GM18909 (cell line): Measurements from ENCODE around the gene SECTM1.

Experiments used
- ATAC-seq: cut with Tn5 transposase; IDR thresholded peaks from one replicate; pipeline ENCODE4 v1.9.1; 2021; ENCODE audit warnings: mild to moderate bottlenecking; ENCODE audit not compliant: unreplicated experiment, poor library complexity

The SECTM1 gene

DNA sequence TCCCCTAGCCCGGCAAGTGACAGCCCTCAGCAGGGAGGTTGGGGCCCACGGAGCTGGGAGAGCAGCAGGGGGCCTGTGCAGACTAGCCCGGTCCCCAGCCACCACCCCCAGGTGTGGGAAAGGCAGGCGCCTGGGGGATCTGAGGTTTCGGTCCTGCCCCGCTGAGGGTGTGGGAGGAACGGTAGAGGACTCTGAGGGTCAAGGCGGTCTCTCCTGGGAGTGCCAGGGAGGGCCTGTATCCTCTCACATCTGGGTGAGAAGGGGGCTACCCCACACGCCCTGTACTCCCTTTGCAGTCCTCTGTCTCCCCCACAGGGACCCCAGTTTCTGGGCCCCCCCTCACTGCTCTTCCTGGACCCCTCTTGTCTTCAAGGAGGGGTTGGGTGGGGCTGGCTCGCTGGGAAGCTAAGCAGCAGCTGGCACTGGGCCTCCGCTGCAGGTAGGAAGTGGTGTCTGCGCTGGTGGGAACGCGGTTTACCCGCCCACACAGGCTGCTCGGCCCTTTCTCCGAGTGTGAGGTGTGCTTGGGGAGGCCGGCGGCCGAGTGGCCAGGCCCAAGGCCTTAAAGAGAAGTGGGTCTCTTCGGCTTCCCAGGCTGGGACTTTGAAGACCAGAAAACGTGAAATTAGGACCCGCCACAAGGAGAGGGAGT is 31.5 kb downstream of the SECTM1 start:
- no peak for ATAC-seq

- ATAC-seq, result no peak
Observed at GRCh38 chr17:82301300-82301915, 32.2 kb downstream of the SECTM1 start.

DNA sequence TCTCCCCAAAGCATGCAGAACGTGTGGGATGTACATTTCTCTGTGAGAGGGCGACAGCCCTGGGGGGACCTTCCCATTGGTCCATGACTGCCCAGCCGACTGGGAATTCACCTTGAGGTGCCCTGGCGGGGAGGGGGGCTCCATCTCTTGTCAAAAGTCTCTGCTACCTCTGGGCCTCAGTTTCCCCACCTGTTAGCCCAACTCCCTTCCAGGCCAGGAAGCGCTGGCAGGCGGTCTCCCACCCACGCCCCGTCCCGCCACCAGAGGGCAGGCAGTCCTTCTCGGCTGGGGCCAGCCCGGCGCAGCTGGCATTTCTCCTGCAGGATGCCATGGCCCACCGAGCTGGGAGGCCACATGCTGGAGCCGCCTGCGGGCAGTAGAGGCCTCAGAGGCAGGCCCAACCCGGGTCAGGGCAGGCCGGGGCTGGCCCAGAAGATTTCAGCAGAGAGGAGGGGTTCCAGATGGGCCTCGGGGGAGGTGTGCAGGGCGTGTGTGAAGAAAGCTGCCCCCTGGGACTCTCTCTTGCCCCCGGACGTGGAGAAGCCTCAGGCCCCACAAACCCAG is 32.8 kb downstream of the SECTM1 start:
- no peak for ATAC-seq

- ATAC-seq, result no peak
Observed at GRCh38 chr17:82300228-82300627, 33.3 kb downstream of the SECTM1 start.

DNA sequence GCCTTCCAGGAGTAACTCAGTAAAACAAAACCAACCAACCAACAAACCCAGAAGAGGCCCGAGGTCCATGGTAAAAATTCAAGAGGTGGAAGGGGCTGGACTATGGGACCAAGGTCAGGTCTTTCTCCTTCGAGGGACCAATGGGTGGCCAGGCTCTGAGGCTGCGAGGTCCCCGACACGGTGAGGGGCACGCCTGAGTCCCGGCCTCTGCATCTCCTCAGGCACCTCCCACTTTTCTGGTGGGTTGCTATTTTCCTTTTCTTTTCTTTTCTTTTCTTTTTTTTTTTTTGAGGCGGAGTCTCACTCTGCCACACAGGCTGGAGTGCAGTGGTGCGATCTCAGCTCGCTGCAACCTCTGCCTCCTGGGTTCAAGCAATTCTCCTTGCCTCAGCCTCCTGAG is 34.1 kb downstream of the SECTM1 start:
- no peak for ATAC-seq

- ATAC-seq, result no peak
Observed at GRCh38 chr17:82298538-82299421, 34.8 kb downstream of the SECTM1 start.

DNA sequence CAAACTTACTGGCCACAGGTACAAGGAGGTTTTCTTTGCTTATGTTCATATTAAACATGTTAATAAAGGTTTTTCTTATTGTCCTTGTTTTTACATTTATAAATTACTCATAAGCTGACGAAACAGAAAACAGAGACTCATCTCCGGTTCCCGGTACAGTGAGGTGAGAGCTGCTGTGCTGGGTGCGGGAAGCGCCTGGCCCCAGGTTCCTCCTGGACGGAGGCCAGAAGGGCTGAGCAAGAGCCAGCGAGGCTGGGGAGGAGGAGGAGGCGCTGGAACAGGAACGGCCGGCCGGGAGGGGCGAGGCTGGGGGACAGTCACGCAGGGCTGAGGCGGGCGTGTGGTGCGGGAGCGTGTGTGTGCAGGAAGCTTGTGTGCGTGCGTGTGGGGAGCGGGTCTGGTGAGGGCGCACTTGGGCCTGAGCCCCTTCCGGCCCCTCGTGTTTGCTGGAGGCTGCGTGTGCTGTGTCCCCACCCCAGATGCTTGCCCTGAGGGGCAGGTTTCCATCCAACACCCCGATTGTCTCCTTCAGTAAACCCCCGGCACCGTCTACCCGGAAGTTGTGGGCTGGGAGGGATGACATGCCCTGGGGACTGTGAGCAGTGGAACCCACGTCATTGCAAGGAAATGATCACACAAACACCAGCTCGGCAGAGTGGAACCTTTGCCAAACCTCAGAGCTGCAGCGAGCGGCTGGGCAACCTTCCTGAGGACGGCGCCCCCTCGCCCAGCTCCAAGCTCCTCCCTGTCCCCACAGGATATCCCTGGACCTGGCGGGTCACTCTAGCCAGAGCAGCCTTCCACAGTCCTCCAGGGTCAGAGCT is 35.6 kb downstream of the SECTM1 start:
- ATAC-seq, result peak; percentile 54

- ATAC-seq, result peak; percentile 22
Observed at GRCh38 chr17:82297280-82297713, 36.3 kb downstream of the SECTM1 start.

DNA sequence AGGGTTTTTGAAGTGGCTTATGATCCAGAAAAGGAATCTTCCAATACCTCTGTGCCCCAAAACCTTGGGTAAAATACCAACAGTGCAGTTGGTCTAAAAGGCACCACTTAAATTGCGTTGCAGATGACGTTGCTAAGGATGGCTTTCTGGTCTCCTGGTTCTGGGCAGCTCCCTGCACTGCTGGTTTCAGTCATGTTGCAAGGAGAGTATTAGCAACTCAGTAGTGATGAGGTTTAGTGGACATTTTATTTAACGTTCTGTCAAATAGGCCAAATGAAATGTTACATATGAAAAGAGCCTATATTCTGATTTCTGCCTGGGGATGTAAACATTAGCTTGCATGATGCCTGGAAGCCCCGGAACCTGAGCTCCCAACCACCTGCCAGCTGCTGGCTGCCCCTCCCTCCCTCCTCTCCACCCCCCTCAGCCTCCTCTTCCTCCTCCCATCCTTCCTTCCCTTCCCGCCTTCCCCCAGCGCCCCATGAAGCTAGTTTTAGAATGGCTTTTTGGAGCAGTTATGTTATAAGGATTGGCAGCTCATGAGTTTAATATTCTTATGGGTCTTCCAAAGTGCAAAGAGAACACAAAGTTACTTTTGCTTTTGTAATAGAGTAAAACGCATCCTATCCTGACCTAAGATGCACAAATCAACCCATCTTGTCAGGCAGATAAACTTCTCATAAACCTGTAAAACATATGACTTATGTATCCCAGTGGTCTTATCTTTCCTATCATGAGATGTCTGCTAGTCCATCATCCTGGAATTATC is 36.9 kb downstream of the SECTM1 start:
- no peak for ATAC-seq

DNA sequence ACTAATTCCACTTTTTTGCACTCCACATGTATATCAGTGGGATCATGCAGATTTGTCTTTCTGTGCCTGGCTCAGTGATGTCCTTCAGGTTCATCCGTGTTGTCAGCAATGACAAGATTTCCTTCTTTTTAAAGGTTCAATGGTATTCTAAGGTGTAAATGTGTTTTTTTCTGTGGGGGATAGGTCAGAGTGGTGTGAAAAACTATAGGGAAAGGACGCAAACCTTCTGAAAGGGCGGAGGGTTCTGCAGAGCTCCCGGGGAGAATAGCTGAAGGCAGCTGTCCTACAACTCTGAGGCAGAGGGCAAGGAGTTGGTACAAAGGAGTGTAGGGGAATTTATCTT is 38.1 kb downstream of the SECTM1 start:
- no peak for ATAC-seq

GRCh38 chr17:82294064-82294773 is 39.3 kb downstream of the SECTM1 start:
- ATAC-seq, result no peak

DNA sequence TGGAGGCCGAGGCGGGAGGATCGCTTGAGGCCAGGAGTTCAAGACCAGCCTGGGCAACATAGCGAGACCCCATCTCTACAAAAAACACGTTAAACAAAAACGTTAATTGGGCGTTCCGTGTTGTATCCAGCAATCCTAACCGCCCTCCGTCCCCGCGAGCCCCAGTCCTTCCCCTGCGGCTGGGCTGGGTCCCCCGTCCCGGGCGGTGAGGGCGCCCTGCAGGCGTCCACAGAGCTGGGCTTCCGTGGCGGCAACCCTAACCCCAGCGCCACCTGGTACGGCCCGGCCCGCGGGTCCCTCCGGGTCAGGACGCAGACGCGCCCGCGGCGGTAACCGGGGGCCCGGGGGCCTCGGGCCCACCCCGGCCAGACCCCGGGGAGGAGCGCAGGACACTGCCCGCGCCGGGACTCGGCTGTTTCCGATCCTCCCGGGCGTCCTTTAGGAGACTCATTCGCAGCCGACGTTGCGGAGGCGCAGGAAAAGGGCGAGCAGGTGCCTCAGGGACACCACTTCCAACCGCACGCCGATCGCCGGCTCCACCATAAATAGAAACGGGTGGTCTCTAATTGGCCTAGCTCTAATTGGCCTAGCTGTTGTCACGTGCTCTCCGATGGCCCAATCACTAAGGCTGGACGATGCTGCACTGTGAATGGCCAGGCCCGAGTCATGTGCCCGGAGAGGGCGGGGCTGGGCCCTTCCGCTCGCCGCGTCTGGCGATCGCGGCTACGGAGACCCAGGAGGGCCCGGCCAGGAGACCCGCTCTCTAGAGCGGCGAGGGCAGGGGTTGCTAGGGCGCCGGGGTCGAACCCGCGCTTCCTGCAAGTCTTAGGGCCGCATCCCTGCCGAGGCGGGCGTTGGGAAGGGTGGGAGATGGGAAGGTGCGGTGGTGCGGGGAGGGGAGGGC is 41.1 kb downstream of the SECTM1 start:
- ATAC-seq, result peak; percentile 94

- ATAC-seq, result no peak
Observed at GRCh38 chr17:82291582-82292250, 41.9 kb downstream of the SECTM1 start.

DNA sequence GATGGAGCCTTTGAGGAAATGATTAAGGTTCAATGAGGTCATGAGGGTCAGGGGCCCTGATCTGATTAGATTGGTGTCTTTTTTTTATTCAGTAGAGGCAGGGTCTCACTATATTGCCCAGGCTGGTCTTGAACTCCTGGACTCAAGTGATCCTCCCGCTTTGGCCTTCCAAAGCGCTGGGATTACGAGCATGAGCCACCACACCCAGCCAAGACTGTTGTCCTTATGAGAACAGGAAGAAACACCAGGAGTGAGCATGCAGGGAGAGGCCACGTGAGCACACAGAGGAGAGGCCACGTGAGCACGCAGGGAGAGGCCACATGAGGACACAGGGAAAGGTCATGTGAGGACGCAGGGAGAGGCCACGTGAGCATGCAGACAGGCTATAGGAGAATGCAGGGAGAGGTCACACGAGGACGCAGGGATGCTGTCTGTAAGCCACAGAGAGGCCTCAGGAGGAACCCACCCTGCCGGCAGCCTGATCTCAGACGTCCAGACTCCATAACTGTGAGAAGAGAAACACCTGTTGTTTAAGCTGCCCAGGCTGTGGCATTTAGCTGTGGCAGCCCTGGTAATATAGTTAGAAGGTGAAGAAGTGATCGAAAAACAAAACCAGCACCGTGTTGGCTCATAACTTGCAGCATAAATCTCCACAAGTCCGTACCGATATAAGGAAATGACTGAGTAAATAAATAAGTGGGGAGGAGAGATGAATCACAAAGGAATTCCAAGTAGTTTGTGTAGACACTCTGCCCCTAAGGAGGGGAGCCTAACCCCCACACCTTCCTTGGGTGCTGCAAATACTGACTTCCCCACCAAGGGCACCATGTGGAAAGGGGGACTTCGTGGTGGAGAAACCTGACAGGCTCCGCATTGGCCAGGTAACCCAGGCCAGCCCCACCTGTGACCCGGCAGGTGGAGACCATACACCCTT is 45.4 kb downstream of the SECTM1 start:
- no peak for ATAC-seq

DNA sequence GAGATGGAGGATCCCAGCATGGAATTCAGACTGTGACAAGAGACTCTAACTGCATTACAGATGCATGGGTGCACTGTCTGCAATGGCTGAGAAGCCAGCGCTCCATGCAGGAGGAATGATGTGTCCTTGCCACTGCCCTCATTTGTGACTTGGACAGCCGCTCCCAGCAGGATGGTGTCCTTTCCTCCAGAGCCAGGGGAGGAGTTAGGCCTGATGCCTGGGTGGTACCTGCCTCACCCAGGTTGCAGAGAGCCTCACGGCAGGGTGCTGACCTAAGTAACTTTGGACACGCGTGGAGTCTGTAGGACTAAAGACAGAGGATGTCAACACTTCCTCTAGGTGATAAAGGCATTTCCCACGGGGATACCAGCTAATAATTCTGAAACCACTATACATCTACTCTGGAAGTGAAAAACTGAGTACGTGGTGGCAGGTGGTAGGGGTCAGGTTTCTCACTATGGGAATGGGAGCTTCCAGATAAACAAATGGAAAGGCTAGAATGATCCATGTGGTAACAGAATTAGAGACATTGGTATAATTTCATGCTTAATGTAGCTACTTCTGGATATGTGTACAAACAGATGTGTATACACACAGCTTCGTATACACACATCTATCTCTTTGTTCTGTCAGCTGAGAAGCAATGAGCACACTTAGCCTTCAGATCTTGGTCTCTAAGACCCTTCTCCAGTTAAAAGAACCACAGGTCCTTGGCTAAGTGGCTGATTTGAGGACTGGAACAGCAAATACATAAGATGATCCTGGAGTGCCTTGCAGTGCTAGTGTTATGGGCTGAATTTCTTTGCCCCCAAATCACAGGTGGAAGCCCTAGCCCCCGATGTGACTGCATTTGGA is 46.3 kb downstream of the SECTM1 start:
- no peak for ATAC-seq
